Stimulated activated CD8-positive, alpha-beta memory T cell treated with anti-CD3 and anti-CD28 coated beads, Interleukin-12 subunit alpha, Interleukin-12 subunit beta, amount 100 ng/mL, for 1 hour (primary cell): ENCODE results near the gene C5AR1.
"Not testable (repeated sequence)": the region's sequence is repeated elsewhere in the genome, so short reads cannot be mapped to it uniquely, and the experiment has no call there.

Experiments used
- DNase-seq: peaks from one replicate; pipeline ENCODE4 v3.0.0-alpha.2; 2020; ENCODE audit warnings: low read depth

C5AR1 gene

DNA sequence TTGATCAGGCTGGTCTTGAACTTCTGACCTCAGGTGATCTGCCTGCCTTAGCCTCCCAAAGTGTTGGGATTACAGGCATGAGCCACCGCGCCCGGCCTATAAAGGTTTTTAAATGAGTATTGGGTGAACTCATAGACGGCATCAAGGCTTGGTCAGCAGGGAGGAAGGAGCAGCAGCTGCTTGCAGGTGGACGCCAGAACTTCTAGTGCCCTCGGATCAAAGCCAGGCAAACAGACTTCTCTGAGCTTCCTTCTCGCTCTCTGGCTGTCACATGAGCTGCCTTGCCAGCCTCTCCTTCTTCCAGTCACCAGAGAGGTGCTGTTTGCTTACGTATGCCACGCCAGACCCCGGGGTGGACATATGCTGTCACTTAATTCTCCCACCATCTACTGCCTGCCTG lies 55.8 kb downstream of the C5AR1 start:
- not testable (repeated sequence) for DNase-seq

DNA sequence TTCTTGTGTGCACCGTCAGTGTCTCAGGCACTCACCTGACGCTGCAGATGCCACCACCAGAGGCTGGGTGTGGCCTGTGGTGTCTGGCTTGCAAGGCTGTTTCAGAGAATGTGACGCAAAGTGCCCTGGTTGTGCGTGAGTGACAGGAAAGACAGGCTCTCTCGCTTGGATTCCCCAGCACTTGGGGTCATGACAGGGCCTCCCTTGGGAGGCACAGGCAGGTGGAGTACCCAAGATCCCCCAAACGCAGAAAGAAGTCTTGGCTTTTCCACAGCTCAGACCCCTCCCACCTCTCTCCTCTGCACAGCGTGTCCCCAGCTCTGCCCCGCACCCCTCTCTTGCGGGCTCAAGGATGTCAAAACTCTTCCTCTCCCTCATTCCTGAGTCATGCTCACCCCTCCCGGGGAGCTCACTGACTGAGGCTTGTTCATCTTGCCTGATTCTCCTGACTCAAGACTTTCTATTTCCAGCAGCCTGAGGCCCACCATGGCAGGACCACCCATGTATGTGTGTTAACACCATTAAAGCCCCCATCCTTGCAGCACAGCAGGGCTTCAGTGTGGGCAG lies 60.5 kb downstream of the C5AR1 start:
- no peak for DNase-seq

DNA sequence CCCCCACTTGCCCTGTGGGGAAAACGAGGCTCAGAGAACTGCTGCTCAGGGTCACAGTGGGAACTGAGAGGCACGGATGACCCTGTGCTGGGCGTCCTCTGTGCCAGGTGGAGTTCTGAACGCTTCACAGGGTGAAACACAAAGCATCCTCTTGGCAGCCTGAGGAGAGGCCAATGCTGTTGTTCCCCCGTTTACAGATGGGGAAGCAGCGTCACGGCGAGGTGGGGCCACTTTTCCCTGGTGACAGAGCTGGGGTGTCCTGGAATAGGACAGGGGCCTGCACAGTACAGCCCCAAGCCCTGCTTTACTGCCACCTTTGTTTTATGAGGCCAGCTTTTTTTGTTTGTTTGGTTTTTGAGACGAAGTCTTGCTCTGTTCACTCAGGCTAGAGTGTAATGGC lies 61.6 kb downstream of the C5AR1 start:
- no peak for DNase-seq
